ENCODE measurements around the gene NRXN2. TPM values are rescaled to one million over a fixed set of nuclear protein-coding genes. Genes with fewer than 3 reads are reported as not detected.

Gene NRXN2
- total and polyA plus RNA-seq, 4 donors = 0.17 to 2.8 (median 1.4) TPM

DNA sequence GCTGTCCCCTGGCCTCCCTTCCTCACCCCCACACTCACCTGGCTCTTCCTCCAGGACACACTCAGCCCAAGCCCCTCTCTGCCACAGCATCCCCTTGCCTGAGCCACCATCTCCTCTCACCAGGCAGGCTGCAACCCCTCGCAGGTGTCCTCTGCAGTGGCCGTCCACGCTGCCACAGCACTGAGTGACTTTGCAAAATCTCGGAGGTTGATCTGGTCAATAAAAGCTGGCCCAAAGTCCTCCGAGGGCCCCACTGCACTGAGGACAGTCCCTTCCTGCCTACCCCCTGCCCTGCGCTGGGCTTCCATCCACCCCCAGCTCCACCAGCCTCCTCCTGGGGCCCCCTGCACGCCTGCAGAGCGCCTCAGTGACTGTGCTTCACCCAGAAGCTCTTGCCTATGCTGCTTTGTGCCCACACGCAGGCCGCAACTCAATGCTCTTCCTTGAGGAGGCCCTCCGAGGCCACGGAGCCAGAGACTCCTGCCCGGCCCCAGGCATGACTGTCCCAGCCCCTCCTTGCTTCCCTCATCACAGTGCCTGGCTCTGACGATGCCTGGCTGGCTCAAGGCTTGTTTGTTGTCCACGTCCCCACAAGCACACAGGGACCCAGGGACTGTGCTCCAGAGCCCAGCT lies 162.7 kb downstream of the NRXN2 start:
- Histone ChIP-seq H3K4me1 (ENCODE audit: control insufficient read depth in 4 of 4, insufficient read depth in 4 of 4, low read length in 3 of 4) (peaks cover 0 to 12% (median 8%) of the 10 kb centered on the region in 4 donors), H3K9ac (ENCODE audit: low read depth in 1 of 2, low read length in 2 of 2) (no peak overlapping the region), H3K36me3 (ENCODE audit: control insufficient read depth in 4 of 4, insufficient read depth in 3 of 4, low read depth in 1 of 4, low read length in 3 of 4) (no peaks in the 10 kb centered on the region), H3K27me3 (ENCODE audit: control insufficient read depth in 4 of 4, insufficient read depth in 4 of 4, low read length in 3 of 4) (no peaks in the 10 kb centered on the region), H3K27ac (ENCODE audit: low read depth in 1 of 2, low read length in 2 of 2) (no peak overlapping the region), H3K9me3 (ENCODE audit: control insufficient read depth in 4 of 4, low read length in 3 of 4) (no peaks in the 10 kb centered on the region), H3K4me3 (ENCODE audit: low read depth in 1 of 3, low read length in 3 of 3) (no peak overlapping the region)
- DNase-seq (ENCODE audit: low spot score) = no peak
- 81% methylated on average over 15 of the region's 15 CpGs for WGBS
- TF ChIP-seq NR2F2 (IDR thresholded peaks at IDR 0.05) = no peak
- no peak for TF ChIP-seq YY1 (IDR thresholded peaks at IDR 0.05)
- no peak for TF ChIP-seq RXRA (IDR thresholded peaks at IDR 0.05)
- TF ChIP-seq, protein P1, sequence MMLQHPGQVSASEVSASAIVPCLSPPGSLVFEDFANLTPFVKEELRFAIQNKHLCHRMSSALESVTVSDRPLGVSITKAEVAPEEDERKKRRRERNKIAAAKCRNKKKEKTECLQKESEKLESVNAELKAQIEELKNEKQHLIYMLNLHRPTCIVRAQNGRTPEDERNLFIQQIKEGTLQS (IDR thresholded peaks at IDR 0.05) = no peak
- TF ChIP-seq, protein P2, sequence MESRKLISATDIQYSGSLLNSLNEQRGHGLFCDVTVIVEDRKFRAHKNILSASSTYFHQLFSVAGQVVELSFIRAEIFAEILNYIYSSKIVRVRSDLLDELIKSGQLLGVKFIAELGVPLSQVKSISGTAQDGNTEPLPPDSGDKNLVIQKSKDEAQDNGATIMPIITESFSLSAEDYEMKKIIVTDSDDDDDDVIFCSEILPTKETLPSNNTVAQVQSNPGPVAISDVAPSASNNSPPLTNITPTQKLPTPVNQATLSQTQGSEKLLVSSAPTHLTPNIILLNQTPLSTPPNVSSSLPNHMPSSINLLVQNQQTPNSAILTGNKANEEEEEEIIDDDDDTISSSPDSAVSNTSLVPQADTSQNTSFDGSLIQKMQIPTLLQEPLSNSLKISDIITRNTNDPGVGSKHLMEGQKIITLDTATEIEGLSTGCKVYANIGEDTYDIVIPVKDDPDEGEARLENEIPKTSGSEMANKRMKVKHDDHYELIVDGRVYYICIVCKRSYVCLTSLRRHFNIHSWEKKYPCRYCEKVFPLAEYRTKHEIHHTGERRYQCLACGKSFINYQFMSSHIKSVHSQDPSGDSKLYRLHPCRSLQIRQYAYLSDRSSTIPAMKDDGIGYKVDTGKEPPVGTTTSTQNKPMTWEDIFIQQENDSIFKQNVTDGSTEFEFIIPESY (IDR thresholded peaks at IDR 0.05) = no peak
- TF ChIP-seq TAF1 (conservative IDR thresholded peaks at IDR 0.05) = no peak
- no peak for TF ChIP-seq SP1 (IDR thresholded peaks at IDR 0.05)
- no peak for TF ChIP-seq JUND (IDR thresholded peaks at IDR 0.05)
- no peak for TF ChIP-seq HNF4A (conservative IDR thresholded peaks at IDR 0.05)
- TF ChIP-seq FOXA1 (IDR thresholded peaks at IDR 0.05) = no peak
- no peak for TF ChIP-seq HNF4G (IDR thresholded peaks at IDR 0.05)
- TF ChIP-seq, protein P3, sequence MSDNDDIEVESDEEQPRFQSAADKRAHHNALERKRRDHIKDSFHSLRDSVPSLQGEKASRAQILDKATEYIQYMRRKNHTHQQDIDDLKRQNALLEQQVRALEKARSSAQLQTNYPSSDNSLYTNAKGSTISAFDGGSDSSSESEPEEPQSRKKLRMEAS (IDR thresholded peaks at IDR 0.05) = no peak
- no peak for TF ChIP-seq RAD21 (IDR thresholded peaks at IDR 0.05)
- TF ChIP-seq EGR1 (IDR thresholded peaks at IDR 0.05; ENCODE audit: low read depth in 2 of 2) = no peak
- no peak for TF ChIP-seq FOXA2 (IDR thresholded peaks at IDR 0.05)
- no peak for TF ChIP-seq REST (IDR thresholded peaks at IDR 0.05)
- TF ChIP-seq GABPA (IDR thresholded peaks at IDR 0.05 in 1 of 2, conservative IDR thresholded peaks at IDR 0.05 in 1 of 2) = no peak
- no peak for TF ChIP-seq CTCF (IDR thresholded peaks at IDR 0.05; ENCODE audit: low read depth, low read length, missing input control)

Measured in liver (tissue), 9 donors.